HFF-Myc (cell line): ENCODE measurements around the gene KBTBD3.

Source experiments
- DNase-seq: peaks from one replicate; pipeline ENCODE4 v3.0.0-alpha.2; 2011; ENCODE audit warnings: low read depth; ENCODE audit errors: extremely low read depth
- H3K4me3 ChIP-seq: replicated peaks from 2 replicates; pipeline ENCODE4 v1.5.1; 2011; ENCODE audit warnings: low read depth, mild to moderate bottlenecking, control low read depth, low read length
- CTCF ChIP-seq: IDR thresholded peaks from 2 replicates; pipeline ENCODE4 v1.5.1; 2012; ENCODE audit warnings: mild to moderate bottlenecking, low read depth, low read length, control low read depth; ENCODE audit errors: missing control alignments

KBTBD3 gene

GRCh38 chr11:106092446-106092845 lies 15.3 kb upstream of the KBTBD3 start:
- DNase-seq, result no peak
- no peak overlapping the region for H3K4me3 ChIP-seq
- no peak for TF ChIP-seq CTCF

- no peak overlapping the region for H3K4me3 ChIP-seq
- no peak for DNase-seq
- TF ChIP-seq CTCF, result no peak
Observed at GRCh38 chr11:106091480-106092123, 14.5 kb upstream of the KBTBD3 start.

- no peak for TF ChIP-seq CTCF
- no peak for DNase-seq
- H3K4me3 ChIP-seq, result no peak overlapping the region
Observed at GRCh38 chr11:106088896-106089295, 11.7 kb upstream of the KBTBD3 start.

- TF ChIP-seq CTCF, result peak; percentile 79
- H3K4me3 ChIP-seq, result no peak overlapping the region
- DNase-seq, result no peak
Observed at GRCh38 chr11:106087815-106088435, 10.8 kb upstream of the KBTBD3 start.

GRCh38 chr11:106086850-106087249 lies 9.7 kb upstream of the KBTBD3 start:
- no peak overlapping the region for H3K4me3 ChIP-seq
- no peak for TF ChIP-seq CTCF
- DNase-seq, result no peak

GRCh38 chr11:106086135-106086534 lies 9.0 kb upstream of the KBTBD3 start:
- TF ChIP-seq CTCF, result no peak
- H3K4me3 ChIP-seq, result no peak overlapping the region
- DNase-seq, result no peak
